ACC112 (cell line): ENCODE data around the gene USP34.

Experiments
- H2AFZ ChIP-seq: fragments of 200-600 bp; sonication (generic); one replicate; pipeline ENCODE4 v1.6.0; 2017; ENCODE audit warnings: antibody characterized with exemption, low read length; ENCODE audit not compliant: unreplicated experiment
- H3K27ac ChIP-seq: fragments of 200-600 bp; sonication (generic); 2 replicates; pipeline ENCODE4 v1.5.1; 2014; ENCODE audit warnings: low read depth, mild to moderate bottlenecking, antibody characterized with exemption, low read length, moderate library complexity
- H3K27me3 ChIP-seq: fragments of 200-600 bp; sonication (generic); 2 replicates; pipeline ENCODE4 v1.6.1; 2014; ENCODE audit warnings: mild to moderate bottlenecking, antibody characterized with exemption, low read length, moderate library complexity, mixed read lengths; ENCODE audit not compliant: insufficient read depth
- H3K36me3 ChIP-seq: fragments of 200-600 bp; sonication (generic); 2 replicates; pipeline ENCODE4 v1.6.1; 2016; ENCODE audit warnings: mild to moderate bottlenecking, antibody characterized with exemption, low read length, moderate library complexity, mixed read lengths; ENCODE audit not compliant: insufficient read depth
- H3K4me1 ChIP-seq: fragments of 200-600 bp; sonication (generic); one replicate; pipeline ENCODE4 v1.6.1; 2016; ENCODE audit warnings: low read length, mixed read lengths; ENCODE audit not compliant: insufficient read depth, unreplicated experiment, control insufficient read depth
- H3K4me3 ChIP-seq: fragments of 200-600 bp; sonication (generic); 2 replicates; pipeline ENCODE4 v1.5.1; 2014; ENCODE audit warnings: mild to moderate bottlenecking, low read depth, low read length
- H3K79me2 ChIP-seq: fragments of 200-600 bp; sonication (generic); one replicate; pipeline ENCODE4 v1.6.0; 2016; ENCODE audit warnings: low read length; ENCODE audit not compliant: control insufficient read depth, unreplicated experiment, insufficient read depth

USP34 gene

DNA sequence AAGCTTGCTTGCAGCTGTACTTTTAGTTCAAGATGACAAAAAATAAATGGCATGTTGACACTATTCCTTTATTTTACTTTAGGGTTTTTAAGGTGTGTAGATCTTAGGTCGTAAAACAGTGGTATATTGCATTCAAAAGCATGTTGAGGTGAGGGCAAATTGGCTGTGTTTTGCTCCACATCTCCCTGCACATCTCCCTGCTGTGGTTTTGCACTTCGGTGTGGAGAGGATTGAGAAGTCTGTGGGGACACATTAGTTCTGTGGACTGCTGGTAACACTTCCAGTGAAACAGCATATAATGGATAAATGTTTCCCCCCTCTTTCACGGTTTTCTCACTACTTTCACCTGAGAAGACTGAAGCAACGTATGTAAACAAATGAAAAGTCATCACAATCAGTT, 283.8 kb downstream of the USP34 start:
- Histone ChIP-seq H3K4me1 (no peaks in the 10 kb centered on the region), H3K36me3 (peaks cover 63% of the 10 kb centered on the region), H2AFZ (no peak overlapping the region), H3K4me3 (no peak overlapping the region), H3K27ac (no peak overlapping the region), H3K27me3 (no peaks in the 10 kb centered on the region), H3K79me2 (peaks cover 19% of the 10 kb centered on the region)

GRCh38 chr2:61185231-61185728, 285.6 kb downstream of the USP34 start:
- H3K4me3 ChIP-seq: no peak overlapping the region
- peaks cover 70% of the 10 kb centered on the region for H3K36me3 ChIP-seq
- H3K4me1 ChIP-seq: peaks cover 12% of the 10 kb centered on the region
- no peak overlapping the region for H3K27ac ChIP-seq
- peaks cover 37% of the 10 kb centered on the region for H3K79me2 ChIP-seq
- H2AFZ ChIP-seq: no peak overlapping the region
- H3K27me3 ChIP-seq: no peaks in the 10 kb centered on the region

DNA sequence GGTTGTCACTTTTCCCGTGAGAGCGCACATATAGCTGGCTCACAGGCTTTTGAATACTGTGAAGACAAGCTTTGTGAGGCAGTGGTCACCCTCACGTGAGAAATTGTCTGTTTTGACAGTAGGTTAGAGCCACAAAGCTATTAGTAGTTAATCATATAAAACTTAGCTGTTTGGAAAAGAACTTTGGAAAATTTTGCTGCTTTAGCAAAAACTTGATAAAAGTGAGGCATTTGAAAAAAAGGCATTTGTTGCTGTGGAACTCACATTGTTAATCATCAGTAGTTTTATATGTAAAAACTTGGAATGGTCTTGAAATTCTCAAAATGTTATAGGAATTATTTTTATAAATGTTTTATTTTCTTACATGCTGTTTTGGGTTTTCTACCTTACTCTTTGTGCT, 286.6 kb downstream of the USP34 start:
- peaks cover 39% of the 10 kb centered on the region for H3K79me2 ChIP-seq
- no peaks in the 10 kb centered on the region for H3K27me3 ChIP-seq
- peaks cover 65% of the 10 kb centered on the region for H3K36me3 ChIP-seq
- H3K4me1 ChIP-seq: peaks cover 20% of the 10 kb centered on the region
- H3K27ac ChIP-seq: no peak overlapping the region
- no peak overlapping the region for H2AFZ ChIP-seq
- no peak overlapping the region for H3K4me3 ChIP-seq

DNA sequence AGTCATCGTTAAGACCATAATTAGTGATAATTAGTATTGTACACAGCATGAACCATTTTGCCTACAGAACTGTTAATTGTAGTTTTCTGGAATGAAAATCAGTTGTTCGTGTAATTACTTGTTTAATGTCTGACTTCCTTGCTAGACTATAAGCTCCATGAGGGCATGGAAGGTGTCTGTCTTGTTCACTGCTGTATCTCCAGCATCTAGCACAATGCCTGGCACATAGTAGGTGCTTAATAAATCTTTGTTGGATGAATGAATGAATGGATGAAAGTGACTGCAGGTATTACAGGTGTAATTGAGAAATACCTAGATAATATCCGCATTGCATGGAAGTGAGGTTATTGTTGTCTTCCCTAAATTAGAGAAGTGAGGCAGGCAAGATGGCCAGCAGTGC, 287.1 kb downstream of the USP34 start:
- Histone ChIP-seq H3K36me3 (peaks cover 61% of the 10 kb centered on the region), H3K4me1 (peaks cover 25% of the 10 kb centered on the region), H3K27ac (no peak overlapping the region), H3K27me3 (no peaks in the 10 kb centered on the region), H2AFZ (no peak overlapping the region), H3K79me2 (peaks cover 43% of the 10 kb centered on the region), H3K4me3 (no peak overlapping the region)

- Histone ChIP-seq H3K36me3 (peaks cover 57% of the 10 kb centered on the region), H3K4me1 (peaks cover 35% of the 10 kb centered on the region), H3K27ac (no peak overlapping the region), H3K4me3 (peak overlapping the region; percentile 42; the same call in 1 of the 2 replicates), H3K27me3 (no peaks in the 10 kb centered on the region), H3K79me2 (peaks cover 58% of the 10 kb centered on the region), H2AFZ (no peak overlapping the region)
Observed at GRCh38 chr2:61182059-61182383, 288.9 kb downstream of the USP34 start.

GRCh38 chr2:61181382-61182058, 289.4 kb downstream of the USP34 start:
- Histone ChIP-seq H3K27me3 (no peaks in the 10 kb centered on the region), H3K4me1 (peaks cover 35% of the 10 kb centered on the region), H3K36me3 (peaks cover 52% of the 10 kb centered on the region), H3K4me3 (peak overlapping the region; percentile 42), H3K79me2 (peaks cover 58% of the 10 kb centered on the region), H2AFZ (no peak overlapping the region), H3K27ac (no peak overlapping the region)

GRCh38 chr2:61180686-61181085, 290.2 kb downstream of the USP34 start:
- peaks cover 38% of the 10 kb centered on the region for H3K4me1 ChIP-seq
- H3K27me3 ChIP-seq: no peaks in the 10 kb centered on the region
- H3K79me2 ChIP-seq: peaks cover 58% of the 10 kb centered on the region
- H3K27ac ChIP-seq: peak overlapping the region; percentile 64
- peak overlapping the region; percentile 97 for H3K4me3 ChIP-seq
- H2AFZ ChIP-seq: no peak overlapping the region
- H3K36me3 ChIP-seq: peaks cover 44% of the 10 kb centered on the region

- peaks cover 37% of the 10 kb centered on the region for H3K36me3 ChIP-seq
- no peaks in the 10 kb centered on the region for H3K27me3 ChIP-seq
- peak overlapping the region; percentile 64 for H3K27ac ChIP-seq
Observed at GRCh38 chr2:61179701-61180639, 290.9 kb downstream of the USP34 start.

DNA sequence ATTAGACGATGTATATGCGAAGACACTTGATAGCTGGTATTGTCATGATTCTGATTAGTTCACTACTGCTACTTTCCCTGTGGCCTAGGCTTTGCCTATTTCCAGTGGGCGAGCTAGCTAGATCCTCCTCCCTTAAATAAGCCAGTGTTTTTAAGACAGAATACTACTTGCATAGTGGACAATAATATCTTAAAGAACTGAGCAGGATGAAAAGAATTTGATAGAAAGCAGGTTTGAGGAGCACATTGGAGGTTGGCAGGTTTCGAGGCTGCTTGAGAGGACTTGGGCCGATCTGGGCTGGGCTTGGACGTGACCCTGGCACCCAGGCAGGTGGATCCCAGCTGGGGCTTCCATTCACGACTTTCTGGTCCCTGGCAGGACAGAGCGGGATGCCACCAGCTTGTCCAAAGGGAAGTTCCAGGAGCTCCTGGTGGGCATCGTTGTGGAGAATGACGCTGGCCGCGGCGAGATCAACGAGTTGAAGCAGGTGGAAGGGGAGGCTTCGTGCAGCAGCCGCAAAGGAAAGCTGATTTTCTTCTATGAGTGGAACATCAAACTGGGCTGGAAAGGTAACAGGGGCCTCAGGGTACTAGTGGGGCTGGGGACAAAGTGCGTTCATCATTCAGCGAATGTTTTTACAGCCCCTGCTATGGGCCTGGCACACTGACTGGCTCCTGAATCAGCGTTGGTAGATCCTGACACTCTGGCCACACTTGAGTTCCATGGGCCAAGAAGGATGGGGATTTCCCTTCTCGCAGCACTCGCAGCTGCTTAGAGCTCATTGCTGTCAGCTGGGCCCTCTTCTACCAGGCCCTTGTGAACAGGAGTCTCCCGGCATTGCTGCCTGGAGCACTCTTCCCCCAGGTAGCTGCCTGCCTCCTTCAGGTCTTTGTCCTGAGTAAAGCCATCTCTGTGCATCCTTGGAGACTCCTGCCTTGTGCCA, 292.0 kb downstream of the USP34 start:
- peaks cover 26% of the 10 kb centered on the region for H3K36me3 ChIP-seq
- H3K27me3 ChIP-seq: no peaks in the 10 kb centered on the region
- peaks cover 38% of the 10 kb centered on the region for H3K4me1 ChIP-seq
- peaks cover 54% of the 10 kb centered on the region for H3K79me2 ChIP-seq
- peak overlapping the region; percentile 97 for H3K4me3 ChIP-seq
- no peak overlapping the region for H2AFZ ChIP-seq
- peak overlapping the region; percentile 64 for H3K27ac ChIP-seq

More at GRCh38 chr2:61179701-61180639, 290.9 kb downstream of the USP34 start:
- Histone ChIP-seq H3K79me2 (peaks cover 58% of the 10 kb centered on the region), H3K4me1 (peaks cover 38% of the 10 kb centered on the region), H3K4me3 (peak overlapping the region; percentile 97), H2AFZ (no peak overlapping the region)
